Adrenal gland (tissue), 5 donors: ENCODE data around the gene SYT8.

Experiments
- CTCF ChIP-seq, 6 experiments: fragments of 450-650 bp in 4 of 6; fragments of 200-600 bp in 2 of 6; sonication (generic) in 1 of 6; IDR thresholded peaks; 1 replicate in 5 of 6; 2 replicates in 1 of 6; pipeline versions ENCODE4 v1.5.1 to v1.8.0; 2016 to 2021; ENCODE audit warnings: antibody characterized with exemption in 6 of 6, mild to moderate bottlenecking in 2 of 6, moderate library complexity in 1 of 6
- POLR2A ChIP-seq, 2 donors: fragments of 450-650 bp; IDR thresholded peaks; one replicate each; pipeline ENCODE4 v1.6.1; 2017; ENCODE audit warnings: antibody characterized with exemption in 2 of 2, mild to moderate bottlenecking in 2 of 2, moderate library complexity in 1 of 2
- donor health status: DM: no; HTN: no; CAD: no.

- no peak for TF ChIP-seq POLR2A (IDR thresholded peaks at IDR 0.05)
- TF ChIP-seq CTCF (IDR thresholded peaks at IDR 0.05) = no peak
Measured at GRCh38 chr11:1820463-1821325, 14.1 kb upstream of the SYT8 start.
